ENCODE results near the gene CHCHD6.

DNA sequence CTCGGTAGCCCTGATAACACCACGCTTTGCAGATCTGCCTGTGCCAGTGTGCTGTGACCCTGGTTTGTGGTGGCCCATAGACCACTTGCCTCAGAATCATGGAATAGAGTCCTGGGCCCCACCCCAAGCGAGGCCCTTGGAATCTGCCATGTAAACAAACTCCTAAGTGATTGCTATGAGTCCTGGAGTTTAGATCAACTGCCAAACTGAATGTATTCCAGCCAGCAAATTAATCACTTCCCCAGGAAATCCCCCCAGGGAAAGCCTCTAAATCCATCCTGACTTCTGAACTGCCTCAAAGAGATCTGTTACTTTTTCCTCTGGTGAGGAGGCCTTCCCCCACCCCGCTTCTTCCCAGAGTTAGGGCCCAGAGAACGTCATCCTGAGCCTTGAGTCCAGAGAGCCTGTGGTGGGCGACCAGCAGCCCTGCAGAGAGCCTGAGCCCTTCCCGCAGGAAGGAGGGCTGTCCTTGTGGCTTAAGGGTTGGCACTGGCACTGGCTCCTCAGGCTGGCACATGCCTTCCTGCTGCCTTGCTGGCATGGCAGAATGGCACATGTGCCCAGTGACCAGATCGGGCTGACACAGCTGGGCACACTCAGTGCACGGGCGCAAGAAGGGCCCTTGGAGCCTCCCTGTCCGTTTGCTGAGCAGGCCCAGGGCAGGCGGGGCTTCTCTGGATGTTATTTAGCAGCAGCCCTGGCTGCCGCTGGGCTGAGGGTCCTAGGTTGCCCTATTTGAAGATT lies 228.3 kb downstream of the CHCHD6 start:
- TF ChIP-seq CTCF (IDR thresholded peaks at IDR 0.05): no peak
- TF ChIP-seq ZFX (IDR thresholded peaks at IDR 0.05; ENCODE audit: borderline replicate concordance): no peak
